Measurements from ENCODE around the gene SNTB2.
"Not testable (repeated sequence)": the region's sequence is repeated elsewhere in the genome, so short reads cannot be mapped to it uniquely, and the experiment has no call there.

SNTB2 gene

DNA sequence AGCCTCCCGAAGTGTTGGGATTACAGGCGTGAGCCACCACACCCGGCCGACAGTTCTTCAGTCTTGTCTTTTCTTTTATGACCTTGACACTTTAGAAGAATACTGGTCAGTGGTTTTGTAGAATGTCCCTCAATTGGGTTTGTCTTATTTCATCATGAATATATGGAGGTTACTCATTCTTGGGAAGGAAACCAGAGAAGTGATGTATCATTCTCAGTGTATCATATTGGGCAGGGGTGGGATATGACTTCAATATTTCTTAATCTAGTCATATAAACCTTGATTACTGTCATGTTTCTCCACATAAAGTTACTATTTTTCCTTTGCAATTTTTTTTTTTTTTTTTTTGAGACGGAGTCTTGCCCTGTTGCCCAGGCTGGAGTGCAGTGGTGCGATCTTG lies 36.9 kb downstream of the SNTB2 start:
- H3K9me3 ChIP-seq (ENCODE audit: low read length), result no peaks in the 10 kb centered on the region
- H3K27me3 ChIP-seq (ENCODE audit: insufficient read depth, low read length), result no peaks in the 10 kb centered on the region
- H3K4me1 ChIP-seq (ENCODE audit: insufficient read depth, low read length), result no peaks in the 10 kb centered on the region
- no peaks in the 10 kb centered on the region for H3K36me3 ChIP-seq (ENCODE audit: insufficient read depth, low read length)
- no peak overlapping the region for H3K4me3 ChIP-seq (ENCODE audit: low read length)
- no peak overlapping the region for H2AFZ ChIP-seq (ENCODE audit: low read depth, low read length)

DNA sequence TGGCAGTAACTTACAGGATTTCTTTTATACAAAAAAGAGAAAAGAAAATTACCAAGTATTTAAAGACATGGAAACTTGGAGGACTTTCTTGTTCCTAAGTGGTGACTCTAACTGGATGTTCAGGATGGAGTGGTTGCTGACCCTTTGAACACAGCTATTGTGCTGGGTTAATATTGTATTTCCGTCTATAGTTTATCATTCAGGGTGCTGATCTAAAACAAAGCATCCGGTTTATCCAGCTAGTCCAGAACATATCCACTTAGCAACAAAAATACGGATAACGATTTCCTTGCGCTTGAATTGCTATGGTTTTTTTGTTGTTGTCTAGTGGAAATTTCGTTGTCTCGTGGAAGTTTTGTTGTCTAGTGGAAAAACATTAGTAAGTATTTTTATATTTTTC lies 38.2 kb downstream of the SNTB2 start:
- Histone ChIP-seq H3K27me3 (ENCODE audit: insufficient read depth, low read length) (no peaks in the 10 kb centered on the region), H3K36me3 (ENCODE audit: insufficient read depth, low read length) (no peaks in the 10 kb centered on the region), H3K9me3 (ENCODE audit: low read length) (no peaks in the 10 kb centered on the region), H3K4me1 (ENCODE audit: insufficient read depth, low read length) (no peaks in the 10 kb centered on the region), H2AFZ (ENCODE audit: low read depth, low read length) (no peak overlapping the region), H3K4me3 (ENCODE audit: low read length) (no peak overlapping the region)

DNA sequence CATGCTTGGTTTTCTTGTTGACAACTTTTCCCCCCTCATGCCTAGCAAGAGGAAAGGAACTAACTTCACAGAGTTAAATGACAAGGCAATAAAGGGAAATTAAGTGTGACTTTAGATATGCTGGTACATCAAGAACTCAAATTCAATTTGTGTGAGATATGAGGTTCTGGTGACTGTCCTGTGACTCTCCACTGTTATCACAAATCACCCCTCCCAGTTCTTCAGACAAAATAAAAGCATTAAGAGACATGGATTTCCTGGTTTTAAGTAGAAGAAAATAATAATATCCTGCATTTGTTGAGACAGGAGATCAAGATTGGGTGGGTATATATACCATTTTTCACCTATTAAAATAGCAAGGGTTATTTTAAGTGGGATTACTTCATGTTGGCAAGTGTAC lies 46.2 kb downstream of the SNTB2 start:
- Histone ChIP-seq H3K4me1 (ENCODE audit: insufficient read depth, low read length) (no peaks in the 10 kb centered on the region), H3K9me3 (ENCODE audit: low read length) (peaks cover 1% of the 10 kb centered on the region), H2AFZ (ENCODE audit: low read depth, low read length) (no peak overlapping the region), H3K4me3 (ENCODE audit: low read length) (no peak overlapping the region), H3K27me3 (ENCODE audit: insufficient read depth, low read length) (no peaks in the 10 kb centered on the region), H3K36me3 (ENCODE audit: insufficient read depth, low read length) (peaks cover 3% of the 10 kb centered on the region)

DNA sequence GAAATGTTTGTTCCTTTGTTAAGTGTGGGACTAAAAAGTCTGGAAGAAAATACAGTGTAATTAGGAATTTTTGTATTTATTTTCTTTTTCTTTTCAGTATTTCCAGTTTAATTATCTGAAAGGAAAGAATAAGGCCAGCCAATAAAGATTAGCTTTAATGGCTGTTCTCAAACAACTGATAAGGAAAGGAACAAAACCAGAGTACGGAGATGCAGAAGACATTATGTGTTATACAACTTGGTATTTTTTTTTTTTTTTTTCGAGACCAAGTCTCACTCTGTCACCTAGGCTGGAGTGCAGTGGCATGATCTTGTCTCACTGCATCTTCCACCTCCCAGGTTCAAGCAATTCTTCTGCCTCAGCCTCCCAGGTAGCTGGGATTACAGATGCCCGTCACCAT lies 47.5 kb downstream of the SNTB2 start:
- no peak overlapping the region for H2AFZ ChIP-seq (ENCODE audit: low read depth, low read length)
- peaks cover 1% of the 10 kb centered on the region for H3K9me3 ChIP-seq (ENCODE audit: low read length)
- no peaks in the 10 kb centered on the region for H3K4me1 ChIP-seq (ENCODE audit: insufficient read depth, low read length)
- no peaks in the 10 kb centered on the region for H3K27me3 ChIP-seq (ENCODE audit: insufficient read depth, low read length)
- peaks cover 3% of the 10 kb centered on the region for H3K36me3 ChIP-seq (ENCODE audit: insufficient read depth, low read length)
- no peak overlapping the region for H3K4me3 ChIP-seq (ENCODE audit: low read length)

DNA sequence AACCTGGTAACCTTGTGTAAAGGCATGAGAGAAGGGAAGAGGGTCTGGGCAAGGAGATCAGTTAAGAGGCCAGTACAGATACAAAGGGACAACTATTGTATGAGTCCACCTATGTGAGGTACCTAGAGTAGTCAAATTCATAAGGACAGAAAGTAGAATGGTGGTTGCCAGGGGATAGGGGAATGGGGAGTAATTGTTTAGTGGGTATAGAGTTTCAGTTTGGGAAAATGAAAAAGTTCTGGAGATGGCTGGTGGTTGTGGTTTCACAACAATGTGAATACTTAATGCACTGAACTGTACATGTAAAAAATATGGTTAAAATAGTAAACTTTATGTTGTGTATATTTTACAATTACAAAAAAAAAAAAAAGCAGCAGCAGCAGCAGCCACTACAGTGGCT lies 49.4 kb downstream of the SNTB2 start:
- Histone ChIP-seq H3K27me3 (ENCODE audit: insufficient read depth, low read length) (no peaks in the 10 kb centered on the region), H3K4me3 (ENCODE audit: low read length) (no peak overlapping the region), H3K9me3 (ENCODE audit: low read length) (peaks cover 1% of the 10 kb centered on the region), H3K4me1 (ENCODE audit: insufficient read depth, low read length) (no peaks in the 10 kb centered on the region), H2AFZ (ENCODE audit: low read depth, low read length) (no peak overlapping the region), H3K36me3 (ENCODE audit: insufficient read depth, low read length) (peaks cover 3% of the 10 kb centered on the region)

DNA sequence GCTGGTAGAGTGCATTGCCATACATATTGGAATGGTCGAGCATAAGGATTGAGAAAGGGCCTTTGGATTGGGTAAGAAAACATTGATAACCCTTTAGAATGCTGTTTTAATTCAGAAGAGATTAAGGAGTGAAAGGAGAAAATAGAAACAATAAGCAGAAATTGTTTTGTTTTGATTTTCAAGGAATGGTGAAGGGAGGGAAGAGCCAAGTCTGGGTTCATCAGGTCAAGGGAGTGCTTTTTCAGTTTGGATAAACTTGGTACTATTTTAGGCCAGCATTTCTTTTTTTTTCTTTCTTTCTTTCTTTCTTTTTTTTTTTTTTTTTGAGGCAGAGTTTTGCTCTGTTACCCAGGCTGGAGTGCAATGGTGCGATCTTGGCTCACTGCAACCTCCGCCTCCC lies 50.3 kb downstream of the SNTB2 start:
- Histone ChIP-seq H2AFZ (ENCODE audit: low read depth, low read length) (no peak overlapping the region), H3K4me3 (ENCODE audit: low read length) (no peak overlapping the region), H3K4me1 (ENCODE audit: insufficient read depth, low read length) (no peaks in the 10 kb centered on the region), H3K36me3 (ENCODE audit: insufficient read depth, low read length) (peaks cover 3% of the 10 kb centered on the region), H3K9me3 (ENCODE audit: low read length) (peaks cover 1% of the 10 kb centered on the region), H3K27me3 (ENCODE audit: insufficient read depth, low read length) (no peaks in the 10 kb centered on the region)

DNA sequence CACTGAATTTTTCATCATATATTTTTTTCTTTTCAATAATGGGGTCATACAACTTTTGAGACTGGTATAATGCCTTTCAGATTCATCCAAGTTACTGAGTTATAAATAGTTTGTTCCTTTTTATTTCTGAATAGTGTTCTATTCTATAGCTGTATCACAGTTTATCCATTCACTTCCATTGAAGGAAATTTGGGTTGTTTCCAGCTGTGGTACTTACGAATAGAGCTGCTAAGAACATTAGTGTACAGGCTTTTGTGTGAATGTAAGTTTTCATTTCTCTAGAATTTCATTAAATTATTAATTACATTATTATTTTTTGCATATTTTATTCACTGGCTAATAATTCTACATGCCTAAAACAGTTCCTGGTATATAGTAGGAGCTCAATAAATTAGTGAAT lies 52.9 kb downstream of the SNTB2 start:
- Histone ChIP-seq H3K4me1 (ENCODE audit: insufficient read depth, low read length) (peaks cover 7% of the 10 kb centered on the region), H3K36me3 (ENCODE audit: insufficient read depth, low read length) (peaks cover 3% of the 10 kb centered on the region), H3K4me3 (ENCODE audit: low read length) (no peak overlapping the region), H3K9me3 (ENCODE audit: low read length) (no peaks in the 10 kb centered on the region), H3K27me3 (ENCODE audit: insufficient read depth, low read length) (no peaks in the 10 kb centered on the region), H2AFZ (ENCODE audit: low read depth, low read length) (no peak overlapping the region)

DNA sequence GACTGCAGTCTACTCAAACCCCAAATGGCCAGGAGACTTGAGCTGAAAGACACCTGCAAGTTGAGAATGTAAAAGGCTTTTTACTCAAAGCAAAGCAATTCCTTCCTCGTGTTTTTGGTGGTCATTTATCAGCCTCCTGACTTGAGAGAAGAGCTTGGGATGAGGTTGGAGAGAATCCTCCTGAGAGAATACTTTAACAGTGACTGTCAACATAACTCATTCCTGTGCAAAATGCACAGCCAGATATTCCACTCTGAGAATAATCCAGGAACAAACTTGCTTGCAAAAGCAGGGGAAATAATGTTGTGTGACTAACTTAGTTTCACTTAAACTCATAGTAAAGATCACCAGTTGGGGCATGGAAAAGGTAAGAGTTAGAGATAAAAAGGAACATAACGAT lies 53.4 kb downstream of the SNTB2 start:
- no peak overlapping the region for H3K4me3 ChIP-seq (ENCODE audit: low read length)
- H2AFZ ChIP-seq (ENCODE audit: low read depth, low read length), result no peak overlapping the region
- H3K9me3 ChIP-seq (ENCODE audit: low read length), result peaks cover under 1% of the 10 kb centered on the region
- peaks cover 3% of the 10 kb centered on the region for H3K36me3 ChIP-seq (ENCODE audit: insufficient read depth, low read length)
- peaks cover 7% of the 10 kb centered on the region for H3K4me1 ChIP-seq (ENCODE audit: insufficient read depth, low read length)
- no peaks in the 10 kb centered on the region for H3K27me3 ChIP-seq (ENCODE audit: insufficient read depth, low read length)

DNA sequence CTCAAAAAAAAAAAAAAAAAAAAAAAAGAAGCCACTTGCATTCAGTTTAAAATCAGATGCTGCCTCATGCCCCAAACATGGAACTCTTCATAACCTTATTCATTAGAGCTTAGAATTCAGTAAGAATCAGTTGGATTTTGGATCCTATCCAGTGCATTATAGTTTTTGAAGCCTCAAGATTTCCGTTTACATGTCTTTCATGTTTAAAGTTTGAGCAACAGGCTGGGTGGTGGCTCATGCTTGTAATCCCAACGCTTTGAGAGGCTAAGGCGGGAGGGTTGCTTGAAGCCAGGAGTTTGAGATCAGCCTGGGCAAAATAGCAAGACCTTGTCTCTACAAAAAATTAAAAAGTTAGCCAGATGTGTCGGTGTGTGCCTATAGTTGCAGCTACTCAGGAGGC lies 55.0 kb downstream of the SNTB2 start:
- Histone ChIP-seq H3K36me3 (ENCODE audit: insufficient read depth, low read length) (peaks cover 10% of the 10 kb centered on the region), H2AFZ (ENCODE audit: low read depth, low read length) (no peak overlapping the region), H3K4me3 (ENCODE audit: low read length) (no peak overlapping the region), H3K27me3 (ENCODE audit: insufficient read depth, low read length) (no peaks in the 10 kb centered on the region), H3K4me1 (ENCODE audit: insufficient read depth, low read length) (peaks cover 7% of the 10 kb centered on the region), H3K9me3 (ENCODE audit: low read length) (peaks cover 4% of the 10 kb centered on the region)

DNA sequence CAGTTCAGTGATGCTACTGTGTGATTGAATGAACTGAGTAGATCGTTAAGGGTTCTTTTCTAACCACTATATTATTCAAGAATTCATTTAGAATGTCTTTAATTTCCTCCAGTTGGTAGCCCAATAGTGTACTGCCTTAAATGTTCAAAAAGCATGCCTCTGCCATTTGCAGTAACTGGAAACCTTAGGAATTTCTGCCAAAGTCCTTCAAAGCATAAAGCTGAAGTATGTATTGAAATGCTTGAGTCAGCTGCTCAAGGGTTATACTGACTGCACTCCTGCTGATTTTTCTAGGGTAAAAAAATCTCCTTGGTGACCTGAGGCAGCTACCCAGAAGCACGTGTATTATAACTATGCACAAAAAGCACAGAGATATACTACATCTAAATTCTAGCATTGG lies 56.5 kb downstream of the SNTB2 start:
- Histone ChIP-seq H3K4me1 (ENCODE audit: insufficient read depth, low read length) (peaks cover 7% of the 10 kb centered on the region), H3K4me3 (ENCODE audit: low read length) (no peak overlapping the region), H3K27me3 (ENCODE audit: insufficient read depth, low read length) (no peaks in the 10 kb centered on the region), H3K36me3 (ENCODE audit: insufficient read depth, low read length) (peaks cover 16% of the 10 kb centered on the region), H3K9me3 (ENCODE audit: low read length) (peaks cover 4% of the 10 kb centered on the region), H2AFZ (ENCODE audit: low read depth, low read length) (no peak overlapping the region)

DNA sequence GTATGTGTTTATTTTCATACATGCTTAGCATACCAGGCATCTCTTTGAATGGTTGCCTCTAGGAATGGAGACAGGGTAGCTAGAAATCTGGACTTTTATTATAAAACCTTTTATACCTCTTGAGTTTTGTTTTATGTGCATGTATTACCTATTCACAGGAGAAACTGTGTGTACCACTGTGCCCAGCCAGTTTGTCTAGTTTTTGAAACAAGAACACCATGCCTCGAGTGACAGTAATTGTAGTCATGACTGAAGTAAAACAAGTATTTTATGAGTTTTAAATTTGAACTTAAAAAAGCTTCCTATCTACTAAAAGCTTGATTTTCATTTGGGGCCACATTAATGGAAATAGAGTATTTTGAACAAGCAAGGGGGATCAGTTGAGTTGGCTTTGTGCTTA lies 57.4 kb downstream of the SNTB2 start:
- peaks cover 4% of the 10 kb centered on the region for H3K9me3 ChIP-seq (ENCODE audit: low read length)
- H3K4me1 ChIP-seq (ENCODE audit: insufficient read depth, low read length), result peaks cover 7% of the 10 kb centered on the region
- H3K27me3 ChIP-seq (ENCODE audit: insufficient read depth, low read length), result no peaks in the 10 kb centered on the region
- no peak overlapping the region for H2AFZ ChIP-seq (ENCODE audit: low read depth, low read length)
- peaks cover 16% of the 10 kb centered on the region for H3K36me3 ChIP-seq (ENCODE audit: insufficient read depth, low read length)
- no peak overlapping the region for H3K4me3 ChIP-seq (ENCODE audit: low read length)

DNA sequence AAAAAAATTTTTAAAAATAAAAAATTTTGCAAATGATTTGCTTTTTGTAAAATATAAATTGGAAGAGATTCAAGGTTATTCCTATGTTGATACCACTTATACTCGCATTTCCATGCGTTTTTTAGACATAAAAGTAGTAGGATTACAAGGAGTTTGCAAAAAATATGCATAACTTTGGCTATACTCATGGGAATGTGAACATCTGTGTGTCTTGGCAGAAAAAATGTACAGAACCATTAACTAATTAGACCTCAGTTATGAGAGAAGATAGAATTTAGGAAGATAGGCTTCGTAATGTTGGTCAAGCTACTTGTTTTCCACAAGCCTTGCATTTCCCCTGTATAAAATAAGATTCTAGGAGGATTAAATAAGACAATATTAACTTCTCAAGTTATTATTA lies 63.1 kb downstream of the SNTB2 start:
- no peaks in the 10 kb centered on the region for H3K27me3 ChIP-seq (ENCODE audit: insufficient read depth, low read length)
- H3K36me3 ChIP-seq (ENCODE audit: insufficient read depth, low read length), result peaks cover 18% of the 10 kb centered on the region
- H3K4me1 ChIP-seq (ENCODE audit: insufficient read depth, low read length), result no peaks in the 10 kb centered on the region
- H3K9me3 ChIP-seq (ENCODE audit: low read length), result peaks cover 4% of the 10 kb centered on the region
- no peak overlapping the region for H3K4me3 ChIP-seq (ENCODE audit: low read length)
- H2AFZ ChIP-seq (ENCODE audit: low read depth, low read length), result no peak overlapping the region

DNA sequence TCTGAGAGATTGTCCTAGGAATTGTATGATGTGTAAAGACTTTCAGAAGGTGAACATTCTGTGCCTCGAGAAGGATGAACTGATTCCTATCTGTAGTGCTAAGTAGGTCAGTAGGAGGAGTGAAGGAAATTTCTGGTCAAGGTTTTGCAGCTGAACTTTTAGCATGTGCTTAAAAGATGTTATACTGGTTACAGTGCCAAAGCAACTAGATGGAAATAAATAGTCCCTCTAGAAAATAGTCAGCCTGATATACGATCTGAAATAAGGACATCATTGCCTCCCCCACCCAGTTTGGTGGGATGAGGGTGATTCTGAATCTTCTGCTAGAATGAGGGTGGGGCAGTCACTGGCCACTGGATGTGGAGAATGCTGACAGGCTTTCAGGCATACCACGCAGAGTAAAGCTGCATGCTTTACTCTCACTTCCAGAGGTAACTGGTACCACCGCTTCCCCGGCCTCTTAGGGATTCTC lies 66.9 kb downstream of the SNTB2 start:
- H3K27me3 ChIP-seq (ENCODE audit: insufficient read depth, low read length), result no peaks in the 10 kb centered on the region
- H3K36me3 ChIP-seq (ENCODE audit: insufficient read depth, low read length), result peaks cover 2% of the 10 kb centered on the region
- H2AFZ ChIP-seq (ENCODE audit: low read depth, low read length), result no peak overlapping the region
- no peaks in the 10 kb centered on the region for H3K4me1 ChIP-seq (ENCODE audit: insufficient read depth, low read length)
- H3K9me3 ChIP-seq (ENCODE audit: low read length), result no peaks in the 10 kb centered on the region
- no peak overlapping the region for H3K4me3 ChIP-seq (ENCODE audit: low read length)

DNA sequence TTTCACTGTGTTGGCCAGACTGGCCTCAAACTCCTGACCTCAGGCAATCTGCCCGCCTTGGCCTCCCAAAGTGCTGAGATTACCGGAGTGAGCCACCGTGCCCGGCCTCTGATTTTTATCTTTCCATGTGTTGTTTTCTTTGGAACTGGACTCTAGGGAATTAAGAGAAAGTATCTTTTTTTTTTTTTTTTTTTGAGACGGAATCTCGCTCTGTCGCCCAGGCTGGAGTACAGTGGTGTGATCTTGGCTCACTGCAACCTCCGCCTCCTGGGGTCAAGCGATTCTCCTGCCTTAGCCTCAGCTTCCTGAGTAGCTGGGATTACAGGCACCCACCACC lies 72.4 kb downstream of the SNTB2 start:
- H3K9me3 ChIP-seq (ENCODE audit: low read length); H3K4me1 ChIP-seq (ENCODE audit: insufficient read depth, low read length); H3K27me3 ChIP-seq (ENCODE audit: insufficient read depth, low read length): not testable (repeated sequence)

More for the DNA sequence above, 72.4 kb downstream of the SNTB2 start:
- peaks cover 23% of the 10 kb centered on the region for H3K36me3 ChIP-seq (ENCODE audit: insufficient read depth, low read length)
- H2AFZ ChIP-seq (ENCODE audit: low read depth, low read length); H3K4me3 ChIP-seq (ENCODE audit: low read length): not testable (repeated sequence)

Measured in neuron (in vitro differentiated cells).